Loucy (cell line): ENCODE results near the gene C1orf159.

Source experiments
- H2AFZ ChIP-seq: fragments of 200-600 bp; sonication (generic); 2 replicates; pipeline ENCODE4 v1.6.0; 2016; ENCODE audit warnings: antibody characterized with exemption, mild to moderate bottlenecking, low read length, moderate library complexity
- H3F3A ChIP-seq: fragments of 200-600 bp; 2 replicates; pipeline ENCODE4 v1.6.0; 2016; ENCODE audit warnings: antibody characterized with exemption, low read depth, mild to moderate bottlenecking
- H3K27me3 ChIP-seq: fragments of 200-600 bp; sonication (generic); 2 replicates; pipeline ENCODE4 v1.6.1; 2014; ENCODE audit warnings: low read length, mild to moderate bottlenecking; ENCODE audit not compliant: insufficient read depth, poor library complexity, severe bottlenecking
- H3K36me3 ChIP-seq: fragments of 200-600 bp; sonication (generic); 2 replicates; pipeline ENCODE4 v1.6.1; 2016; ENCODE audit warnings: low read length; ENCODE audit not compliant: insufficient read depth
- H3K4me1 ChIP-seq: fragments of 200-600 bp; sonication (generic); 2 replicates; pipeline ENCODE4 v1.5.1; 2014; ENCODE audit warnings: low read length, mild to moderate bottlenecking; ENCODE audit not compliant: insufficient read depth, poor library complexity, severe bottlenecking
- H3K4me2 ChIP-seq: fragments of 200-600 bp; sonication (generic); 2 replicates; pipeline ENCODE4 v1.6.0; 2014; ENCODE audit warnings: antibody characterized with exemption, low read length, low read depth, mild to moderate bottlenecking; ENCODE audit not compliant: poor library complexity, severe bottlenecking
- H3K4me3 ChIP-seq: fragments of 200-600 bp; sonication (generic); 2 replicates; pipeline ENCODE4 v1.5.1; 2014; ENCODE audit warnings: low read length, mild to moderate bottlenecking, mixed read lengths; ENCODE audit not compliant: poor library complexity, severe bottlenecking
- H3K79me2 ChIP-seq: fragments of 200-600 bp; sonication (generic); 2 replicates; pipeline ENCODE4 v1.6.1; 2014; ENCODE audit warnings: low read length; ENCODE audit not compliant: insufficient read depth
- H3K9ac ChIP-seq: fragments of 200-600 bp; sonication (generic); 2 replicates; pipeline ENCODE4 v1.6.0; 2014; ENCODE audit warnings: mild to moderate bottlenecking, low read depth, low read length, moderate library complexity; ENCODE audit not compliant: poor library complexity, severe bottlenecking
- H3K9me2 ChIP-seq: fragments of 200-600 bp; sonication (generic); replicated peaks from 2 replicates; pipeline ENCODE4 v1.6.1; 2016; ENCODE audit warnings: low read depth, low read length, mixed read lengths
- H3K9me3 ChIP-seq: fragments of 200-600 bp; sonication (generic); 2 replicates; pipeline ENCODE4 v1.6.1; 2014; ENCODE audit warnings: mild to moderate bottlenecking, antibody characterized with exemption, low read length, low read depth; ENCODE audit not compliant: insufficient read depth
- H4K20me1 ChIP-seq: fragments of 200-600 bp; sonication (generic); 2 replicates; pipeline ENCODE4 v1.6.0; 2014; ENCODE audit warnings: antibody characterized with exemption, low read length, mild to moderate bottlenecking; ENCODE audit not compliant: insufficient read depth, poor library complexity, severe bottlenecking
- EZH2phosphoT487 ChIP-seq: fragments of 200-600 bp; IDR thresholded peaks from 2 replicates; pipeline ENCODE4 v1.6.1; 2018; ENCODE audit warnings: antibody characterized with exemption, mild to moderate bottlenecking, moderate library complexity, borderline replicate concordance
- TF ChIP-seq, protein P1 (sequence below): fragments of 200-600 bp; sonication (generic); conservative IDR thresholded peaks from 2 replicates; pipeline ENCODE4 v1.5.1; 2014; ENCODE audit warnings: mild to moderate bottlenecking, antibody characterized with exemption, low read length

C1orf159 gene

DNA sequence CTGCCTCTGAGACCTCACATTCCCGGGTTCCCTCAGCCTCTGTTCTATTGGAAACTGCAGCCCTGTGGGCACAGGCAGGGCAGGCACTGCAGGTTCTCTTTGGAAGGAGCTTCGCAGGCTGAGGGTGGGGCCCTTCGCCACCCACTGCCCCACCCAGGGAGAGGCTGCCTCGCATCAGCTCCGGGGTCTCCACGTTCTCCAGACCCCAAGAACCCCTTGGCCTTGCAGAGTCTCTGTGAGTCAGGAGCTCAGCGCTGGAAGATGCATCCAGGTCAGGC lies 8.6 kb upstream of the C1orf159 start:
- Histone ChIP-seq H4K20me1 (no peaks in the 10 kb centered on the region), H3K4me1 (peaks cover 3% of the 10 kb centered on the region), H3K36me3 (no peaks in the 10 kb centered on the region), H3K4me2 (no peak overlapping the region), H3K79me2 (no peaks in the 10 kb centered on the region), H3K4me3 (no peak overlapping the region), H3F3A (no peaks in the 10 kb centered on the region; the same call in 1 of the 2 replicates), H3K9me3 (no peaks in the 10 kb centered on the region), H2AFZ (no peak overlapping the region), H3K27me3 (no peaks in the 10 kb centered on the region), H3K9ac (no peak overlapping the region), H3K9me2 (no peaks in the 10 kb centered on the region)
- no peak for TF ChIP-seq EZH2phosphoT487
- TF ChIP-seq, protein P1, sequence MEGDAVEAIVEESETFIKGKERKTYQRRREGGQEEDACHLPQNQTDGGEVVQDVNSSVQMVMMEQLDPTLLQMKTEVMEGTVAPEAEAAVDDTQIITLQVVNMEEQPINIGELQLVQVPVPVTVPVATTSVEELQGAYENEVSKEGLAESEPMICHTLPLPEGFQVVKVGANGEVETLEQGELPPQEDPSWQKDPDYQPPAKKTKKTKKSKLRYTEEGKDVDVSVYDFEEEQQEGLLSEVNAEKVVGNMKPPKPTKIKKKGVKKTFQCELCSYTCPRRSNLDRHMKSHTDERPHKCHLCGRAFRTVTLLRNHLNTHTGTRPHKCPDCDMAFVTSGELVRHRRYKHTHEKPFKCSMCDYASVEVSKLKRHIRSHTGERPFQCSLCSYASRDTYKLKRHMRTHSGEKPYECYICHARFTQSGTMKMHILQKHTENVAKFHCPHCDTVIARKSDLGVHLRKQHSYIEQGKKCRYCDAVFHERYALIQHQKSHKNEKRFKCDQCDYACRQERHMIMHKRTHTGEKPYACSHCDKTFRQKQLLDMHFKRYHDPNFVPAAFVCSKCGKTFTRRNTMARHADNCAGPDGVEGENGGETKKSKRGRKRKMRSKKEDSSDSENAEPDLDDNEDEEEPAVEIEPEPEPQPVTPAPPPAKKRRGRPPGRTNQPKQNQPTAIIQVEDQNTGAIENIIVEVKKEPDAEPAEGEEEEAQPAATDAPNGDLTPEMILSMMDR: no peak

DNA sequence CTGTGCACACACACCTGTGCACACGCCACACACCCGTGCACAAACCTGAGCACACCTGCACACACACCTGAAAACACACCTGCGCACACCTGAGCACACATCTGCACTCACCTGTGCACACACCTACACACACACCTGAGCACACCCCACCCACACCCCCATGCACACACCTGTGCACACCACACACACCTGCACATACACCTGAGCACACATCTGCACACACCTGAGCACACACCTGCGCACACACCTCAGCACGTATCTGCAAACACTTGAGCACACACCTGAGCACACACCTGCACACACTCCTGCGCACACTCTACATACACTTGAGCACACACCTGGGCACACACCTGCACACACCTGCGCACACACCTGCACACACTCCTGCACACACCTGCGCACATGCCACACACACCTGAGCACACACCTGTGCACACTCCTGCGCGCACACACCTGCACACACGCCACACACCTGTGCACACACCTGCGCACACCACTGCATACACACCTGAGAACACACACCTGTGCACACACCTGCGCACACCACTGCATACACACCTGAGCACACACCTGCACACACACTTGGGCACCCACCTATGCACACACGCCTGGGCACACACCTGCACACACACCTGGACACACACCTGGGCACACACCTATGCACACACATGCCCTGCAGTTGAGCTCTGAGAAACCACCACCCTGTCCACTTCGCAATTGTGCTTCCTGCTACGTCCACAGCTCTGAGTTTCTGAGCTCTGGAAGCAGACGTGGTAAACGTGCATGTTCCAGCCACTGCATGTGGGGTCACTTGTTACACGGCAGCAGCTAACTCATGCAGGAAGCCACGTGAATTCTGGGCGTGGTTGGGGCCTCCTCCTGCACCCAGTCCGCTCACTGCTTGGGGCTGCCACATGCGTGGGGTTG lies 8.0 kb upstream of the C1orf159 start:
- no peak overlapping the region for H3K9ac ChIP-seq
- H3K27me3 ChIP-seq: no peaks in the 10 kb centered on the region
- no peaks in the 10 kb centered on the region for H4K20me1 ChIP-seq
- H3K4me2 ChIP-seq: no peak overlapping the region
- peaks cover 3% of the 10 kb centered on the region for H3K4me1 ChIP-seq
- no peaks in the 10 kb centered on the region for H3K79me2 ChIP-seq
- no peak overlapping the region for H3K4me3 ChIP-seq
- no peak for TF ChIP-seq EZH2phosphoT487
- TF ChIP-seq, protein P1: no peak
- no peaks in the 10 kb centered on the region for H3K9me3 ChIP-seq
- H3F3A ChIP-seq: no peaks in the 10 kb centered on the region; the same call in 1 of the 2 replicates
- H2AFZ ChIP-seq: no peak overlapping the region
- H3K36me3 ChIP-seq: no peaks in the 10 kb centered on the region
- H3K9me2 ChIP-seq: no peaks in the 10 kb centered on the region

DNA sequence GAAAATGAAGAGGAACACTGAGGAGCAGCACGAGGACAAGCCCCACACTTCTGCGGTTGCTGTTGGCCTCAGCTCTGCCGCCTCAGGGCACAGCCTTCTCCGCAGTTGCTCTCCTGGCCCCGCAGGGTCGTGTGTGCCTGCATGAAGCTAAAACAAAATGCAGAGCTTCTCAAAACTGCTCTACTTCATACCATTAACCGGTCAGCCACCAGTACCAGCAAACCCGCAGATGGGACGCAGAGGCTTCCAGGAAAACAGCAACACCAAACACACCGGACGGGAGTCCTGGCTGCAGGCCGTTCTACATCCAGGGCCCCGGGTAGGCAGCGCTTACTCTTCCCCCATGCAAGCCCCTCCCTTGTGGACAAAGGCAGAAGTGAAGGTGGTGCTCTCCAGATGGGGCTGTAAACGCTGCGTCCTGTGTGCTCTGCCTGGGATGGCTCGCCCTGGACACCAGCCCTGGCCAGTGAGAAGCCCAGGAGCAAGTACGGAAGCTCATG lies 7.1 kb upstream of the C1orf159 start:
- Histone ChIP-seq H3K9me2 (no peaks in the 10 kb centered on the region), H3K79me2 (no peaks in the 10 kb centered on the region), H2AFZ (no peak overlapping the region), H3K4me3 (no peak overlapping the region), H3K9ac (no peak overlapping the region), H4K20me1 (no peaks in the 10 kb centered on the region), H3F3A (no peaks in the 10 kb centered on the region; the same call in 1 of the 2 replicates), H3K9me3 (no peaks in the 10 kb centered on the region), H3K4me1 (peaks cover 3% of the 10 kb centered on the region), H3K27me3 (no peaks in the 10 kb centered on the region), H3K4me2 (no peak overlapping the region), H3K36me3 (no peaks in the 10 kb centered on the region)
- TF ChIP-seq EZH2phosphoT487: no peak
- TF ChIP-seq, protein P1: no peak
